Hepatocyte (in vitro differentiated cells): Measurements from ENCODE around the gene CCDC78. TPM values are rescaled to one million over a fixed set of nuclear protein-coding genes. Genes with fewer than 3 reads are reported as not detected.

Experiments
- DNase-seq: peaks from one replicate; pipeline ENCODE4 v3.0.0-alpha.2; 2016; ENCODE audit warnings: low spot score
- H2AFZ ChIP-seq: fragments of 200-600 bp; sonication (generic); 2 replicates; pipeline ENCODE4 v1.6.0; 2016; ENCODE audit warnings: antibody characterized with exemption, mild to moderate bottlenecking
- H3K27ac ChIP-seq: fragments of 200-600 bp; sonication (generic); 2 replicates; pipeline ENCODE4 v1.5.1; 2016; ENCODE audit warnings: mild to moderate bottlenecking
- H3K27me3 ChIP-seq: fragments of 200-600 bp; sonication (generic); 2 replicates; pipeline ENCODE4 v1.6.1; 2016
- H3K36me3 ChIP-seq: fragments of 200-600 bp; sonication (generic); replicated peaks from 2 replicates; pipeline ENCODE4 v1.5.1; 2016; ENCODE audit warnings: low read depth; ENCODE audit not compliant: insufficient read depth
- H3K4me1 ChIP-seq: fragments of 200-600 bp; sonication (generic); 2 replicates; pipeline ENCODE4 v1.5.1; 2016; ENCODE audit warnings: mild to moderate bottlenecking, moderate library complexity; ENCODE audit not compliant: insufficient read depth
- H3K4me2 ChIP-seq: fragments of 200-600 bp; sonication (generic); 2 replicates; pipeline ENCODE4 v1.6.0; 2016
- H3K4me3 ChIP-seq: fragments of 200-600 bp; sonication (generic); 2 replicates; pipeline ENCODE4 v1.5.1; 2016; ENCODE audit warnings: mild to moderate bottlenecking
- H3K79me2 ChIP-seq: fragments of 200-600 bp; sonication (generic); 2 replicates; pipeline ENCODE4 v1.6.0; 2017; ENCODE audit warnings: mild to moderate bottlenecking
- H3K9me2 ChIP-seq: fragments of 200-600 bp; sonication (generic); replicated peaks from 2 replicates; pipeline ENCODE4 v1.6.0; 2017; ENCODE audit warnings: mild to moderate bottlenecking; ENCODE audit not compliant: insufficient read depth
- H3K9me3 ChIP-seq: fragments of 200-600 bp; sonication (generic); 2 replicates; pipeline ENCODE4 v1.5.1; 2016; ENCODE audit warnings: low read depth, mild to moderate bottlenecking
- H4K20me1 ChIP-seq: fragments of 200-600 bp; sonication (generic); 2 replicates; pipeline ENCODE4 v1.6.0; 2016; ENCODE audit warnings: mild to moderate bottlenecking; ENCODE audit not compliant: insufficient read depth, poor library complexity, severe bottlenecking
- EZH2 ChIP-seq: fragments of 200-600 bp; sonication (generic); IDR thresholded peaks from 2 replicates; pipeline ENCODE4 v1.6.1; 2016; ENCODE audit warnings: antibody characterized with exemption, mild to moderate bottlenecking, borderline replicate concordance
- EZH2phosphoT487 ChIP-seq: fragments of 200-600 bp; sonication (generic); IDR thresholded peaks from one replicate; pipeline ENCODE4 v1.6.1; 2018; ENCODE audit warnings: antibody characterized with exemption, mild to moderate bottlenecking, low read depth, moderate library complexity; ENCODE audit not compliant: unreplicated experiment, severe bottlenecking
- WGBS: methylation state at CpG from one replicate; pipeline ENCODE4 v1.1.6; 2016; ENCODE audit warnings: low lambda C conversion rate; ENCODE audit errors: missing lambda C conversion rate; 5-methylcytosine and 5-hydroxymethylcytosine counted together
- polyA plus RNA-seq: library from polyadenylated mRNA; unstranded; fragments of >200 nt; fragmentation: Nextera tagmentation; extraction: Ambion mirVana; gene quantifications from 2 replicates; pipeline ENCODE4 v1.2.1, GENCODE V29; 2016
- total RNA-seq: library from RNA; depleted of rRNA; stranded (reverse); fragments of >200 nt; gene quantifications from 2 replicates; pipeline ENCODE4 v1.2.3, GENCODE V29; 2014
- TF ChIP-seq, protein P1 (sequence below): fragments of 200-600 bp; sonication (generic); IDR thresholded peaks from 2 replicates; pipeline ENCODE4 v1.5.1; 2016; ENCODE audit warnings: antibody characterized with exemption, mild to moderate bottlenecking; ENCODE audit not compliant: poor library complexity

Gene CCDC78
- total and polyA plus RNA-seq, 2 experiments from 2014 or later: 2.2 to 6.8 TPM

DNA sequence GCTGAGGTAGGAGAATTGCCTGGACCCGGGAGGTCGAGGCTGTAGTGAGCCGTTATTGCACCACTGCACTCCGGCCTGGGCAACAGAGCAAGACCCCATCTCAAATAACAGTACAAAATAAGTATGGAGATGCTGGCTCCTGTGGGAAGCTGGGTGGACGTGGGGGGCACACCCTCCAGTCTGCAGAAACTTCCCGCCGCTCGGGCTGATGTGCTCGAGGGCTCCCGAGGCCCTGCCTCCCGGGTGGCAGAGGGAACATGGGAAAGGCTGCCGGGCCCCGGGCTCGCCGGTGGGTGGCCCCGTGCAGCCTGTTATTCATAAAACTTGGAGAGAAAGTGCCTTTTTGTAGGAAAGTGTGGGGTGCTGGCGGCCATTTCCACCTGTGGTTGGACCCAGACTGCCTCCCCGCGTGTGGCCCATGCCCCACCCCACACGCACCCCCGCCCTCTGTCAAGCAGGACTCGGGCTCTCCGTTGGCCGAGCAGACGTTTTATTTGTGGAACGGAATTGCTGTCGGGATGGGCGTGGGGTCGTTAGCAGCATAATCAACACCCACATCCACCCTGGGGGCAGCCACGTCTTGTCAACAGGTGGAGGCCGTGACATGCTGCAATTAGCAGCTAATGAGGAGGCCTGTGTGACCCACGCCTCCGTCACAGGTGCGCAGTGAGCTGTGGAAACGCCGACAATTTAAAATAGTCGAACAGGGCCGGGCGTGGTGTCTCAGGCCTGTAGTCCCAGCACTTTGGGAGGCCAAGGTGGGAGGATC, 21.9 kb upstream of the CCDC78 start:
- WGBS: 91% methylated on average over 35 of the region's 39 CpGs
- H3K9me3 ChIP-seq: no peaks in the 10 kb centered on the region

DNA sequence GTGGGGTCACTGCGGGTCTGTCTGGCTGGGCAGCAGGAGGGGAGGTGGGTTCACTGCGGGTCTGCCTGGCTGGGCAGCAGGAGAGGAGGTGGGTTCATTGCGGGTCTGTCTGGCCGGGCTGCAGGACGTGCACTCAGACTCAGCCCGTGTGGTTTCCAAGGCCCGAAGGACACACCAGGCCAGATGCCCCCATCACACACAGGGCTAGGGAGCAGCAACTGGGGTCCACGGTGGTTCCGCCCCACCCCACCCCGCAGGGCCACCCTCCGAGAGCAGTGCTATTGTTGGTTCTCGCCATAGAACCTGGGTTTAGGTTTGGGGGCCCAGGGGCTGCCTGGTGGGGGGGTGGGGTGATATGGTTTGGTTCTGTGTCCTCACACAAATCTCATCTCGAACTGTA, 20.4 kb upstream of the CCDC78 start:
- no peaks in the 10 kb centered on the region for H4K20me1 ChIP-seq
- H3K9me3 ChIP-seq: no peaks in the 10 kb centered on the region
- H3K4me2 ChIP-seq: no peak overlapping the region
- 89% methylated on average over 6 of the region's 13 CpGs for WGBS
- peaks cover 5% of the 10 kb centered on the region for H3K4me1 ChIP-seq
- TF ChIP-seq EZH2phosphoT487: no peak
- TF ChIP-seq, protein P1, sequence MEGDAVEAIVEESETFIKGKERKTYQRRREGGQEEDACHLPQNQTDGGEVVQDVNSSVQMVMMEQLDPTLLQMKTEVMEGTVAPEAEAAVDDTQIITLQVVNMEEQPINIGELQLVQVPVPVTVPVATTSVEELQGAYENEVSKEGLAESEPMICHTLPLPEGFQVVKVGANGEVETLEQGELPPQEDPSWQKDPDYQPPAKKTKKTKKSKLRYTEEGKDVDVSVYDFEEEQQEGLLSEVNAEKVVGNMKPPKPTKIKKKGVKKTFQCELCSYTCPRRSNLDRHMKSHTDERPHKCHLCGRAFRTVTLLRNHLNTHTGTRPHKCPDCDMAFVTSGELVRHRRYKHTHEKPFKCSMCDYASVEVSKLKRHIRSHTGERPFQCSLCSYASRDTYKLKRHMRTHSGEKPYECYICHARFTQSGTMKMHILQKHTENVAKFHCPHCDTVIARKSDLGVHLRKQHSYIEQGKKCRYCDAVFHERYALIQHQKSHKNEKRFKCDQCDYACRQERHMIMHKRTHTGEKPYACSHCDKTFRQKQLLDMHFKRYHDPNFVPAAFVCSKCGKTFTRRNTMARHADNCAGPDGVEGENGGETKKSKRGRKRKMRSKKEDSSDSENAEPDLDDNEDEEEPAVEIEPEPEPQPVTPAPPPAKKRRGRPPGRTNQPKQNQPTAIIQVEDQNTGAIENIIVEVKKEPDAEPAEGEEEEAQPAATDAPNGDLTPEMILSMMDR: no peak
- no peak overlapping the region for H3K4me3 ChIP-seq
- no peaks in the 10 kb centered on the region for H3K79me2 ChIP-seq
- H3K27me3 ChIP-seq: peaks cover 3% of the 10 kb centered on the region
- no peaks in the 10 kb centered on the region for H3K9me2 ChIP-seq
- no peak overlapping the region for H3K27ac ChIP-seq
- no peak for DNase-seq
- H2AFZ ChIP-seq: no peak overlapping the region
- H3K36me3 ChIP-seq: no peaks in the 10 kb centered on the region

More for the DNA sequence above, 21.9 kb upstream of the CCDC78 start:
- Histone ChIP-seq H3K27me3 (peaks cover 3% of the 10 kb centered on the region), H3K9me2 (no peaks in the 10 kb centered on the region), H3K4me1 (peaks cover 7% of the 10 kb centered on the region), H3K27ac (peak overlapping the region; percentile 42), H3K79me2 (no peaks in the 10 kb centered on the region), H3K36me3 (no peaks in the 10 kb centered on the region), H4K20me1 (no peaks in the 10 kb centered on the region), H3K4me3 (no peak overlapping the region), H2AFZ (no peak overlapping the region), H3K4me2 (no peak overlapping the region)
- DNase-seq: no peak
- TF ChIP-seq EZH2: no peak
- TF ChIP-seq, protein P1: no peak
- TF ChIP-seq EZH2phosphoT487: no peak

DNA sequence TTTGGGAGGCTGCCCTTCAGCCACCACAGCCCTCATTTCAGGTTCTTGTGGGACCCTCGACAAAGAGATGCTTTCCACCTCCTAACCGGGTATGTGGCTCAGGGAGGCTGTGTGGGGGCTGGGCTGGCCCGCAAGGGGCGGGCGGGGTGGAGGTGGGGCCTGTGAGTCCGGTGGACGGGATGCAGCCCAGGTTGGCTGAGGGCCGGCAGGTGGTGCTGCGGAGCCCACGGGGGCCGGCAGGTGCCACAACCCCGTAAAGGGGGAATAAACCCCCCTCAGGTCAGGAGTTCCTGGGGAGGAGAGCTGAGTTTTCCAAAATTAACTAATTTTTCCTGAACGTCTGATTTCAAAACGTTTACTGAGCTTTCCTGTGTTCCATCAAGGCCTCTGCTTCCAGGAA, 19.5 kb upstream of the CCDC78 start:
- H3K27me3 ChIP-seq: no peaks in the 10 kb centered on the region
- no peaks in the 10 kb centered on the region for H3K36me3 ChIP-seq
- H3K4me3 ChIP-seq: no peak overlapping the region
- H3K9me2 ChIP-seq: no peaks in the 10 kb centered on the region
- 7% methylated on average over 11 of the region's 14 CpGs for WGBS
- no peaks in the 10 kb centered on the region for H3K79me2 ChIP-seq
- H3K27ac ChIP-seq: no peak overlapping the region
- peak; percentile 77 for DNase-seq
- H3K4me1 ChIP-seq: peaks cover 4% of the 10 kb centered on the region
- no peaks in the 10 kb centered on the region for H3K9me3 ChIP-seq
- H4K20me1 ChIP-seq: no peaks in the 10 kb centered on the region
- H2AFZ ChIP-seq: no peak overlapping the region
- H3K4me2 ChIP-seq: no peak overlapping the region
- TF ChIP-seq, protein P1: peak; percentile 58
- TF ChIP-seq EZH2 (no peak), EZH2phosphoT487 (no peak)
